Ishikawa (cell line): Measurements from ENCODE around the gene CXorf65.

Experiments used
- CREB1 ChIP-seq: IDR thresholded peaks from 2 replicates; pipeline ENCODE4 v1.6.1; 2012; ENCODE audit warnings: low read depth
- FOXM1 ChIP-seq: IDR thresholded peaks from 2 replicates; pipeline ENCODE4 v1.6.1; 2012; ENCODE audit warnings: low read depth, borderline replicate concordance
- MAX ChIP-seq: IDR thresholded peaks from 2 replicates; pipeline ENCODE4 v1.6.1; 2012
- RAD21 ChIP-seq: IDR thresholded peaks from 2 replicates; pipeline ENCODE4 v1.6.1; 2012; ENCODE audit warnings: low read depth
- TAF1 ChIP-seq: IDR thresholded peaks from 2 replicates; pipeline ENCODE4 v1.6.1; 2012; ENCODE audit warnings: low read depth, mild to moderate bottlenecking
- TEAD4 ChIP-seq: IDR thresholded peaks from 2 replicates; pipeline ENCODE4 v1.6.1; 2012
- YY1 ChIP-seq: IDR thresholded peaks from 2 replicates; pipeline ENCODE4 v1.6.1; 2012; ENCODE audit warnings: low read depth
- ZBTB7A ChIP-seq: IDR thresholded peaks from 2 replicates; pipeline ENCODE4 v1.6.1; 2012; ENCODE audit warnings: low read depth

DNA sequence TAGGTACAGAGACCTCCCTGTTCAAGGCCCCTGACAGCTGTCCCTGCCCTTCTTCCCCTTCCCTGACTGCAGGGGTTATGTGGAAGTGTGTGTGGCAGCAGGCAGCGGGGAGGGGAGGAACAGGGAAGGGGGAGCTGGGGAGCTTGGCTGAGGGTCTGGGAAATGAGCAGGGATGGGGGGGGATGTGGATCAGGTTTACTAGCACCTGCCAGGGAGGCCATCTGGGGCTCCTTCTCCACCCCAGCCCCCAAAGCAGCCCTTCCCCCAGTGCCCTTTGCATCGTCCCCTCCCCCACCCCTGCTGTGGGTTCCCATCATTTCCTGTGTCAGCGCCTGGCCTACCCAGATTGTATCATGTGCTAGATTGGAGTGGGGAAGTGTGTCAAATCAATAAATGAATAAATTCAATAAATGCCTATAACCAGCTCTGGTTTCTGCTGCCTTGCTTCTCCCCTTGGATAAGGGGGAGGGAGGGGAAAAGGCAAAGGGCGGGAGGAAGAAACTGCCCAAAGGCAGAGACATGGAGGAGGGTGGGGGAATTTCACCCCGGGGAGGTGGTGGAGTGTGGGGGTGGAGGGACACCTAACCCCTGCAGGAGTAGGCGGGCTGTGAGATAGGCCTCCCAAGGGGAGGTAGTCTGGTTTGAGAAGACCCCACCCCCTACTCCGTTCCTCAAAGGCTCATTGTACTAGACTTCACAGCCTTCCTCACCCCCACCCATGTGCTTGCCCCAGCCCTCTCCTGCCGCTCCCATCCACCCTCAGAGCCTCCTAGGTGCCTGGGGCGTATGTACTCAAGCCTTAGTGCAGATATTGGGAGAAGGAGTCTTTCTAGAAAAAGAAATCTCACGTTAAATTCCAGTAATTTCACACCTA lies 3.2 kb downstream of the CXorf65 start:
- TF ChIP-seq RAD21 (no peak), YY1 (no peak), ZBTB7A (no peak), MAX (no peak), CREB1 (no peak), FOXM1 (no peak), TEAD4 (no peak), TAF1 (no peak)
